HepG2 (cell line): ENCODE data around the gene MMGT1. TPM values are rescaled to one million over a fixed set of nuclear protein-coding genes. Genes with fewer than 3 reads are reported as not detected.

Source experiments
- CREB3 ChIP-seq: sonication (generic); formaldehyde crosslinking; IDR thresholded peaks from 2 replicates; pipeline ENCODE4 v1.5.0; 2020; ENCODE audit warnings: missing genetic modification reagents
- EEA1 ChIP-seq: sonication (generic); formaldehyde crosslinking; IDR thresholded peaks from 2 replicates; pipeline ENCODE4 v1.5.1; 2020; ENCODE audit warnings: mild to moderate bottlenecking, missing genetic modification reagents, borderline replicate concordance
- ISX ChIP-seq: sonication (generic); formaldehyde crosslinking; conservative IDR thresholded peaks from 2 replicates; pipeline ENCODE4 v1.5.0; 2020; ENCODE audit warnings: missing genetic modification reagents
- KLF15 ChIP-seq: sonication (generic); formaldehyde crosslinking; IDR thresholded peaks from 2 replicates; pipeline ENCODE4 v1.8.1; 2023; ENCODE audit warnings: borderline replicate concordance, mild to moderate bottlenecking, inconsistent platforms, missing genetic modification reagents, mixed read lengths
- MTERF4 ChIP-seq: sonication (generic); formaldehyde crosslinking; IDR thresholded peaks from 2 replicates; pipeline ENCODE4 v1.8.0; 2023; ENCODE audit warnings: mild to moderate bottlenecking, missing genetic modification reagents
- TFDP2 ChIP-seq: sonication (generic); formaldehyde crosslinking; IDR thresholded peaks from 2 replicates; pipeline ENCODE4 v1.4.0; 2020; ENCODE audit warnings: missing genetic modification reagents
- ZBTB2 ChIP-seq: sonication (generic); formaldehyde crosslinking; IDR thresholded peaks from 2 replicates; pipeline ENCODE4 v1.8.0; 2022; ENCODE audit warnings: low read depth, missing genetic modification reagents
- ZNF44 ChIP-seq: sonication (generic); formaldehyde crosslinking; IDR thresholded peaks from 2 replicates; pipeline ENCODE4 v1.5.1; 2020; ENCODE audit warnings: mild to moderate bottlenecking, missing genetic modification reagents
- ZNF513 ChIP-seq: sonication (generic); formaldehyde crosslinking; conservative IDR thresholded peaks from 2 replicates; pipeline ENCODE4 v1.5.0; 2020; ENCODE audit warnings: missing genetic modification reagents
- polyA plus RNA-seq, 8 experiments: library from polyadenylated mRNA; depleted of rRNA in 3 of 8; stranded (reverse) in 7 of 8; unstranded in 1 of 8; fragments of >200 nt; fragmentation: Illumina TruSeq in 4 of 8; extraction: Trizol in 4 of 8; gene quantifications; 2 replicates each; pipeline versions ENCODE4 v1.2.1 to v1.2.3, GENCODE V29; 2011 to 2016; ENCODE audit warnings: low read depth in 4 of 8, missing spikeins in 1 of 8, mixed read lengths in 1 of 8; ENCODE audit not compliant: insufficient read depth in 1 of 8
- total RNA-seq, 5 experiments: library from RNA; depleted of rRNA; stranded (reverse); fragments of >200 nt; fragmentation: Illumina TruSeq; extraction: Trizol; gene quantifications; 2 replicates each; pipeline ENCODE4 v1.2.3, GENCODE V29; 2016; ENCODE audit warnings: low read depth in 1 of 5
- TF ChIP-seq, protein P1 (sequence below): sonication (generic); formaldehyde crosslinking; IDR thresholded peaks from 2 replicates; pipeline ENCODE4 v1.5.1; 2020; ENCODE audit warnings: missing genetic modification reagents, mild to moderate bottlenecking, borderline replicate concordance

MMGT1 gene
- total and polyA plus RNA-seq, 2 of the 13 experiments (the other 11 are each of a cell fraction or from before 2014, with no cell fraction given), result 7.5 to 8.8 TPM

GRCh38 chrX:135985157-135985972, 11.6 kb upstream of the MMGT1 start, which contains the start of gene SLC9A6 (continued):
- TF ChIP-seq MTERF4 (CRISPR knock-in tag) (no peak), ZBTB2 (CRISPR knock-in tag) (no peak), ZNF513 (no peak), EEA1 (CRISPR knock-in tag) (no peak), KLF15 (no peak), TFDP2 (CRISPR knock-in tag) (no peak), ISX (no peak), CREB3 (CRISPR knock-in tag) (no peak), ZNF44 (no peak)
- TF ChIP-seq, protein P1, sequence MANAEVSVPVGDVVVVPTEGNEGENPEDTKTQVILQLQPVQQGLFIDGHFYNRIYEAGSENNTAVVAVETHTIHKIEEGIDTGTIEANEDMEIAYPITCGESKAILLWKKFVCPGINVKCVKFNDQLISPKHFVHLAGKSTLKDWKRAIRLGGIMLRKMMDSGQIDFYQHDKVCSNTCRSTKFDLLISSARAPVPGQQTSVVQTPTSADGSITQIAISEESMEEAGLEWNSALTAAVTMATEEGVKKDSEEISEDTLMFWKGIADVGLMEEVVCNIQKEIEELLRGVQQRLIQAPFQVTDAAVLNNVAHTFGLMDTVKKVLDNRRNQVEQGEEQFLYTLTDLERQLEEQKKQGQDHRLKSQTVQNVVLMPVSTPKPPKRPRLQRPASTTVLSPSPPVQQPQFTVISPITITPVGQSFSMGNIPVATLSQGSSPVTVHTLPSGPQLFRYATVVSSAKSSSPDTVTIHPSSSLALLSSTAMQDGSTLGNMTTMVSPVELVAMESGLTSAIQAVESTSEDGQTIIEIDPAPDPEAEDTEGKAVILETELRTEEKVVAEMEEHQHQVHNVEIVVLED (CRISPR knock-in tag), result peak; percentile 62; the same call in 1 of the 2 replicates
